Measurements from ENCODE around the gene PSMD12.

PSMD12 gene

DNA sequence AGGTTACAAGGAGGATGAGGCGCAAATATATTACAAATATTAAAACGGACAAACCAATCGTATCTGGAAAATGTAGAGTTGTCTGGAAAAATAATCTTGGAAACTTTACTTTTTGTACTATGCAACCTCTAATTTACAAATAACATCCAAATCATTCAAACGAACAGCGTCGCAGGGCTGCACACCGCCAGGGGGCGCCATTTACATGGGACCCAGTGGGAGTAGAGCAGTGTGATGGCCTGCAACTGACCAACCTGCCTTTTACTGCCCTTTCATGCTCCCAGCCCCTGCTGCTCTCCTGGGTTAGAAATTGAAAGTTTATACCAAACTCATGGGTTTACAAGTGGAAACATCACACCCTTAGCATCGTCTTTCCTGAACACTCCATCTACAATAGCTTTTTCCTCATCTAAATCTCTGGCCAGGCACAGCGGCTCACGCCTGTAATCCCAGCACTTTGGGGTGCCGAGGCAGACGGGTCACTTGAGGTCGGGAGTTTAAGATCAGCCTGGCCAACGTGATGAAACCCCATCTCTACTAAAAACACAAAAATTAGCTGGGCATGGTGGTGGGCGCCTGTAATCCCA lies 20.7 kb upstream of the PSMD12 start:
- DNase-seq (ENCODE audit: low read depth): no peak

GRCh38 chr17:67385122-67385988 lies 19.0 kb upstream of the PSMD12 start:
- DNase-seq (ENCODE audit: low read depth): no peak

GRCh38 chr17:67381929-67382257 lies 15.5 kb upstream of the PSMD12 start:
- no peak for DNase-seq (ENCODE audit: low read depth)

DNA sequence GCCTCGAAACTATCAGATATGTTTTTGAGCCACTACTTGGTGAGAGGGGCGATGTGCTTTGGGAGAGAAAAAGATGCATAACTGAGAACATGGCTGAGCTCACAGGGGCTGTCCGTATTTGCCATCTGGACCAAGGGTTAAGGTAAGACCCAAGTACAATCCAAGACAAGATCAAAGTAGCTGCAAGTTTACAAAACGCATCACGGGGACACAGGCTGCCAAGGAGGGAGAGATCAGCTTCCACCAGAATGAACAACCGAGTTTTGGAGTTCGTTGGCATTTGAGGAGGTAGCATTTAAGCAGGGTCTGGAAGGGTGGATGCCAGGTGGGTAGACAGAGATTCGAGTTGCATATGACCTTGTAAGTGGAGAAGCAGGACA lies 12.9 kb upstream of the PSMD12 start:
- DNase-seq (ENCODE audit: low read depth): no peak

DNA sequence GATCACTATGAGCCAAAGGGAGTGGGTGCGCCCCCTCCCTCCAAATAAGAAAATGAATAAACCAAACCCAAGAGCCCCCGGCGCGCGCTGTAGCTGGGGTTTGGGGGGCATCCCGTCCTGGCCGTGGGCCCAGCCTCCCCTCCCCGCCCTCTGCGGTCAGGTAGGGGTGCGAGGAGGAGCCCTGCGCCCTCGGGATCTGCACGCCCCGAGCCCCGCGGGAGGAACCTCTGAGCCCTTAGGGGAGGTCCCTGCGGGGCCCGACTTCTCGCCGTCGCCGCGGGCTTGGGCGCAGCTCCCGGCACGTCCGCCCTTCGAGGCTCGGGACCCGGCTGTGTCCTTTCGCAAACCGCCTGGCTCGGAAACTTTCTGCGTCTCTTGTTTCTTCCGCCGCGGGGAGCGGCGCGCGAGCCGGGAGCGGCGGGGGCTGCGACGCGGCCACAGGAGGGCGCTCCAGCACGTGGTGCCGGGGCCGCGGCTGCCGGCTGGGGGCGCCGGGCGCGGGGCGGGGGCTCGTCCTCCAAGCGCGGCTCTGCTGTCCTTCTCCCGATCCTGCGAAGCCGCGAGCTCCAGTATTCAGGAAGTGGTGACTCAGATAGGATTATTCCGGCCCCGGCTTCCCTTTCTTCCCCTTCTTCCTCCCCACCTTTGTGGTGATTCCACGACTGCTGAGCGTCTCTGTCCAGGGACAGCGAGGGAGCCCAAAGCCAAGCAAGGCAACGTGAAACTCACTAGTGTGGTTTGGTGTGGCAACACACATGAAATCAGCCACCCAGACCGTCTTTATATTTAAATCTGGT lies 12.3 kb upstream of the PSMD12 start:
- DNase-seq (ENCODE audit: low read depth): peak; percentile 72

DNA sequence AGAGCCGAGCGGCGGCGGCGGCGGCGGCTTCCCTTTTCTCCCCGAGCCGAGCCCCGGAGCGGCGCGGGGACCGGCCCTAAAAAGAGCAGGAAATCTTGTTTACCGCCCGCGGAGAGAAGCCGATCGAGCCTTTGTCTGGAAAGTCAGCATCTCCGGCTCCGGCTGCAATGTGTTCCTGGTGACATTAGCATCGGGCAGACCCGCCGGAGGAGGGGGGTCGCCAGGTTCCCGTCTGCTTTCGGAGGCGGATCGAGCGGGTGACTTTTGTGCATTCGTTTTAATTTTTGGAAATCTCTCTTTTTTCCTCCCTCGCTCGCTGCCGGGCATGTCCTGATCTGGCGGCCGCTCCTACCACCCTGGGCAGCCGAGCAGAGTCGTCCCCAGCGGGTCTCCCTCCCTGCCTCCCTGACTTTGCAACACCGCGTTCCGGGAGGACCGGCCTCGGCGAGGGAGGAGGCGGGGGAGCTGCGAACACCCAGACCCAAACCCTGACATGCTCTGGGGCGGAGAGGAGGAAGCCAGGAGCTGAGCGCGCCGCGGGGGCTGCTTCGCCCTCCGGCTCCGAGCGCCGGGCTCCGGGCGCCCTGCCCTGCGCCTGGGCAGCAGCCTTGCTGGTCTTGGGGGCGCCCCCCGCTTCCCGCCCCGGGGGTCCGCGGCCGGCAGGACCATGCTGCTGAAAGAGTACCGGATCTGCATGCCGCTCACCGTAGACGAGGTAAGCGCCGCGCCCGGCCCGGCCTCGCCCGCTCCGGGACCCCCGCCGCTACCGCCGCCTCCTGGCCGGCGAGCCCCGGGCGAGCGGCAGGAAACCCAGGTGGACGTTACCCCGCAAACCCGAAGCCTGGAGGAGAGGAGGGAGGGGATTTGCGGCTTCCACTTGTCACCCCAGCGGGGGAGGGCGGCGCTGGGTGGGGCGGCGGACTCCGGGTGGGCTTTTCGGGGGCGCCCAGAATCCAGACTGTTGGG lies 11.4 kb upstream of the PSMD12 start:
- DNase-seq (ENCODE audit: low read depth): peak; percentile 46

DNA sequence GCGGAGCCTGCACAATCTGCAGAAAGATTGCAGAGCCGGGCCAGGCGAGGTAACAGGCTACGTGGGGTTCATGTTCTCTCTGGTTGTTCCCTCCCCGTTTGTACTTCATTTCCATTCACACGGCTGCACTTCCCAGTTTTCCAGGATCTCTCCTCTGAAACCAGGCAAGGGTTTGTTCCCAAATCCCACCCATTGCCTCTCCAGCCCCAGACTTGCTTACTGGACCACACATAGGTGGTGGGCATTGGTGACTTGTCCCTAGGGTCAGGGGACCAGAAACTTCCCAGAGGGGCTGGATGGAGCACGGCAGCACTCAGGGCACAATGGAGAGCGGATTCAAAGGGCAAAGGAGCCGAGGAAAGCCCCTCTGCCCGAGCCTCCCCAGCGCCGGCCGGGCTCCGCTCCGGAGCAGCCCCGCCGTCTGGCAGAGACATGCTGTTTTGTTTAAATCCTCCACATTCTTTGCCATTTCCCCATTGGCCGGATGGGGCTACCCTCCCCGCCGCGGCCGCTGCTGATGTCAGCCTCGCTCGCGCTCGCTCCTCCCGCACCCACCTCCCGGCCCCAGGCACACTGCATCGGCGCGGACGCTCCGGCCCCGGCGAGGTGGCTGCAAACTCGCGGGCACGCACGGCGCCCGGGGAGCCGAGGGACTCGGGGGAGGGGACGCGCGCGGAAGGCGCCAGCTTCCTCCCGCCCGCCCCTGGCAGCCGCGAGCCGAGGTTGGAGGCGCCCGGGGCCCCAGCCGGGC lies 10.5 kb upstream of the PSMD12 start, which contains the start of gene PITPNC1:
Gene PITPNC1 (plus strand): TSS at position 545 of the 751 bp plus-strand sequence.
- DNase-seq (ENCODE audit: low read depth): peak; percentile 80

GRCh38 chr17:67376415-67376736 lies 10.0 kb upstream of the PSMD12 start:
- DNase-seq (ENCODE audit: low read depth): no peak

DNA sequence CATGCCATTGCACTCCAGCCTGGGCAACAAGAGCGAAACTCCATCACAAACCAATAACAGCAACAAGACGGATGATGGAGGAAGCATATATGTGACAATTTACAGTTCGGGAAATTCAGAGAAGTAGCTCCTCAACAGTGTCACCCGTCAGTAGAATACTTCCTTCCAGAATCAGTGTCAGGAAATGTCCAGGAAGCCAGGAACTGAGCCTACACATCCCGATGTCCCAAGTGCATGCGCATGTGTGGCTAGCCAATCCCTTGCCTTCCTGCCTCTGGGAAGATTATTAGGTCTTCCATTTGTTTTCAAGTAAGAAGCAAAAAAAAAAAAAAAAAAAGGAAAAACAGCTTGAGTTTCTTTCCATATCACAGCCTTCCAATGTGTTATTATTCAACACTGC lies 9.3 kb upstream of the PSMD12 start:
- DNase-seq (ENCODE audit: low read depth): no peak

DNA sequence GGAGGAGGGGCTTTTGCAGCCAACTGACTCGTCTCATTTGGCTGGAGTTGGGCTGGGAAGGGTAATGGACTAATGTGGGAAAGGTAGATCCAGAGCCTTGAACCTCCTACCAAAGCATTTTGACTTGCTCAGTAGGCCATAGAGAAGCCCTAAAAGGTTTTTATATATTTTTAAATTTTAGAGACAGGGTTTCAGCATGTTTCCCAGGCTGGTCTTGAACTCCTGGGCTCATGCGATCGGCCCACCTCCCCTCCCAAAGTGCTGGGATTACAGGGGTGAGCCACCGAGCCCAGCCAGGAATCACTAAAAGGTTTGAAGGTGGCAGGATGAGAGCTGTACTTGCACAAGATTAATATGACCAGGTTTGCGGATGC lies 8.7 kb upstream of the PSMD12 start:
- DNase-seq (ENCODE audit: low read depth): no peak

GRCh38 chr17:67374329-67375053 lies 8.1 kb upstream of the PSMD12 start:
- peak; percentile 82 for DNase-seq (ENCODE audit: low read depth)

GRCh38 chr17:67372751-67373150 lies 6.4 kb upstream of the PSMD12 start:
- DNase-seq (ENCODE audit: low read depth): no peak

GRCh38 chr17:67369676-67370075 lies 3.3 kb upstream of the PSMD12 start:
- DNase-seq (ENCODE audit: low read depth): no peak

DNA sequence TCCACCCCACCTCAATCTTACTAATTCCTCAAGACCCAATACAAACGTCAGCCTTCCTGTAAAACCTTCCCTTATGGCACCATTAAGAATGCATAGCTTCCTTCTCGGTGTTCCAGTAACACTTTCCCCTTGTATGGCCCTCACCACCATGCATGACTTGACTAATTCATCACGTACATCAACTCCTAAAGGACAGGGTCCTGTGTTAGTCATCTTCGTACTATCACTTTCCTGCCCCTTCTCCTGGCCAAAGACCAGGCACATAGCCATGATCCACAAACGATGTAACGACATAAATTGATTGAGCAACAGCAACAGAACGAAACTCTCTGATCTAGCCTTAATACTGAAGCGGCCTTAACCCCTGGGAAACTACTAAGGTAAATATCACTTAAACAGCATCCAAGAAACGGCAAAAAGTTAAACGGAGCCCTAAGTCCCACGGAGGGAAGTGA lies 612 bp downstream of the PSMD12 start:
- no peak for DNase-seq (ENCODE audit: low read depth)

DNA sequence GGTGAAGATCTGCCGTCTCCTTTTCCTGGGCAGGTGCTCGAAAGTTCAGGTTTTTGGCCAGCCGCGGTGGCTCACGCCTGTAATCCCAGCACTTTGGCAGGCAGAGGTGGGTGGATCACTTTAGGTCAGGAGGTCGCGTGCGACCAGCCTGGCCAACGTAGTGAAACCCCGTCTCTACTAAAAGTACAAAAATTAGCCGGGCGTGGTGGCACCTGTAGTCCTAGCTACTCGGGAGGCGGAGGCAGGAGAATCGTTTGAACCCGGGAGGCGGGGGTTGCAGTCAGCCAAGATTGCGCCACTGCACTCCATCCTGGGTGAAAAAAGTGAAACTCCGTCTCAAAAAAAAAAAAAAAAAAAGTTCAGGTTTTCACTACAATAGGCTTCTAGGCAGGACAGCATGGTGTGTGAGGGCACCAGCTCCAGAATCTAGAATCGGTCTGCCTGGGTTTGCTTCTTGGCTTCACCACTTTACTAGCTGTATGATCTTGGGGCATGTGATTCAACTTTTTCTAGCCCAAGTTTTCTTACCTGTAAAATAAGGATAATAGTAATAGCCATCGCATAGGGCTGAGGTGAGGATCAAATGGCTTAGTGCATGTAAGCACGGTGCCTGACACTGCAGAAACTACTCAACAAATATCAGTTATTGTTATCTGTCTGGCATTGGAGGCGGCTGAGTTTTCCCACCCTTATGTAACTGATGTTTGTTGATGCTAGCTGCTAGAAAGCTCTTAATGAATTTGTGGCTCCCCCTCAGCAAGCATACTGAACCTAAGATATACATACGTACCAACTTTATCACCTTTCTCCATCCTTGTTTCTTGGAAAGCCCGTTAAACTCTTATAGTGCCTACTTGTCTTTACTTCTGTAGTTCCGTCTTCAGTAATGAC lies 1.3 kb downstream of the PSMD12 start:
- no peak for DNase-seq (ENCODE audit: low read depth)

- no peak for DNase-seq (ENCODE audit: low read depth)
These were observed 4.2 kb downstream of the PSMD12 start for GRCh38 chr17:67362173-67362572.

DNA sequence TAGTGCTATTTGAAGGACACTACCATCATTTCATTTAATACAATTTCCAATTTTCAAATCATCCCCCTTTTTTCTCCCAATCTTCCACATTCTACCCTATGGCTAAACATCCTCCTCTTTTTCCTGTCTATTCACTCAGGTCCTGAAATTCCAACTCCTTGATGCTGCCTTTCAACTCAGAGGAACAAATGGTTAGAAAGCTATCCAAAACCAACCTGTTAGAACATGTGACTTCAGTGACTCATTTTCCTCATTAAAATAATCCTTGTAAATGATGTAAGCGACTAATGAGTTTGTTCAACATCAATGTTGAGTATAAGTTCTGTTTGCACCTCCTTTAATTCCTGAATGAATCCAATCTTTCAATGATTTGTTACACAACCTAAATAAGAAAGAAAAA lies 5.5 kb downstream of the PSMD12 start:
- no peak for DNase-seq (ENCODE audit: low read depth)

GRCh38 chr17:67359960-67360791 lies 6.2 kb downstream of the PSMD12 start:
- peak; percentile 52 for DNase-seq (ENCODE audit: low read depth)

Data from T follicular helper cell (primary cell).